GM06990 (cell line): ENCODE results near the gene ERC2.

Experiments used
- DNase-seq: peaks from one replicate; pipeline ENCODE4 v3.0.0-alpha.2; 2011; ENCODE audit not compliant: insufficient read length; ENCODE audit errors: extremely low read depth
- H3K27me3 ChIP-seq: replicated peaks from 2 replicates; pipeline ENCODE4 v1.6.0; 2011; ENCODE audit warnings: low read length; ENCODE audit not compliant: control insufficient read depth, insufficient read depth
- H3K36me3 ChIP-seq: 2 replicates; pipeline ENCODE4 v1.5.1; 2011; ENCODE audit warnings: low read length; ENCODE audit not compliant: control insufficient read depth, insufficient read depth
- H3K4me3 ChIP-seq: replicated peaks from 2 replicates; pipeline ENCODE4 v1.5.1; 2011; ENCODE audit warnings: low read depth, mild to moderate bottlenecking, control low read depth, low read length
- CTCF ChIP-seq: IDR thresholded peaks from 2 replicates; pipeline ENCODE4 v1.5.1; 2011; ENCODE audit warnings: low read length, control low read depth, mild to moderate bottlenecking, inconsistent platforms; ENCODE audit not compliant: insufficient read depth, poor library complexity, severe bottlenecking

Gene ERC2

GRCh38 chr3:55751730-55752129 is 716.5 kb downstream of the ERC2 start:
- H3K36me3 ChIP-seq, result no peaks in the 10 kb centered on the region
- H3K27me3 ChIP-seq, result no peaks in the 10 kb centered on the region; the same call in none of the 2 replicates
- TF ChIP-seq CTCF, result no peak
- no peak for DNase-seq
- H3K4me3 ChIP-seq, result no peak overlapping the region

GRCh38 chr3:55750525-55750924 is 717.7 kb downstream of the ERC2 start:
- Histone ChIP-seq H3K4me3 (no peak overlapping the region), H3K36me3 (no peaks in the 10 kb centered on the region), H3K27me3 (no peaks in the 10 kb centered on the region; the same call in none of the 2 replicates)
- DNase-seq, result no peak
- TF ChIP-seq CTCF, result no peak

GRCh38 chr3:55749036-55749435 is 719.2 kb downstream of the ERC2 start:
- no peak for TF ChIP-seq CTCF
- Histone ChIP-seq H3K4me3 (no peak overlapping the region), H3K27me3 (no peaks in the 10 kb centered on the region; the same call in 1 of the 2 replicates), H3K36me3 (no peaks in the 10 kb centered on the region)
- no peak for DNase-seq

GRCh38 chr3:55746808-55747413 is 721.4 kb downstream of the ERC2 start:
- no peak for DNase-seq
- no peak overlapping the region for H3K4me3 ChIP-seq
- no peaks in the 10 kb centered on the region for H3K36me3 ChIP-seq
- peak; percentile 47 for TF ChIP-seq CTCF
- no peaks in the 10 kb centered on the region for H3K27me3 ChIP-seq

- no peak for DNase-seq
These were observed 725.5 kb downstream of the ERC2 start for GRCh38 chr3:55742832-55743136.

More at GRCh38 chr3:55742832-55743136, 725.5 kb downstream of the ERC2 start:
- H3K36me3 ChIP-seq, result no peaks in the 10 kb centered on the region
- no peak for TF ChIP-seq CTCF
- no peak overlapping the region for H3K4me3 ChIP-seq
- H3K27me3 ChIP-seq, result no peaks in the 10 kb centered on the region
